ENCODE data around the gene SMPD3.

DNA sequence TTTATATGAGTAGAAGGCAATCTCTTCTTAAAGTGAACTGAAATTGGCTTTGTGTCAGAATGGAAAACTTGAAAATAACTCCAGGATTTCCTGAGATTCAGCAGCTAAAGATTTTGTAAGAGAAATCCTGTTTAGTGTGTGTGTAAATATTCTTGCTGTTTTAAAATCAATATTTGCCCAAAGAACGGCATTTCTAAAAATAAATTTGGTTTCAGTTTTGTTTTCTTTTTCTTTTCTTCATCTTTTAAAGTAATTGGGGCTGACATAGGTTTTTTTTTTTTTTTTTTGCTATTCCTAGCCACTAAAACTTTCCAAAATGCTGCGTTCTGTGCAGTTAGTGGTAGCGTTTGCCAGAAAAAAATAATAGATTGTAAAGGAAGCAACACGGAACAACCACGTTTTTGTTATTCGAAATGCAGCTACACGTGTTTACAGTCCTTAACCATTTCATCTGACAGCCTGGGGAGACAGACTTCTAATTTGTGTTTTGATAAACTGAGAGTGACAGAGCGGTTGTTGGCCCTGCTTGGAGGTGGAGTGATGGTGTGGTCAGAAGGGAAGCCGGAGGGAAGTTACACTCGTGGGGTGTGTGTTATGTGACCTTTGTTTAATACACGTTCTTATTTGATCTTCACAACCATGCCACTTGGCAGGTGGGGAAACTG lies 21.6 kb upstream of the SMPD3 start:
- TF ChIP-seq, protein P1, sequence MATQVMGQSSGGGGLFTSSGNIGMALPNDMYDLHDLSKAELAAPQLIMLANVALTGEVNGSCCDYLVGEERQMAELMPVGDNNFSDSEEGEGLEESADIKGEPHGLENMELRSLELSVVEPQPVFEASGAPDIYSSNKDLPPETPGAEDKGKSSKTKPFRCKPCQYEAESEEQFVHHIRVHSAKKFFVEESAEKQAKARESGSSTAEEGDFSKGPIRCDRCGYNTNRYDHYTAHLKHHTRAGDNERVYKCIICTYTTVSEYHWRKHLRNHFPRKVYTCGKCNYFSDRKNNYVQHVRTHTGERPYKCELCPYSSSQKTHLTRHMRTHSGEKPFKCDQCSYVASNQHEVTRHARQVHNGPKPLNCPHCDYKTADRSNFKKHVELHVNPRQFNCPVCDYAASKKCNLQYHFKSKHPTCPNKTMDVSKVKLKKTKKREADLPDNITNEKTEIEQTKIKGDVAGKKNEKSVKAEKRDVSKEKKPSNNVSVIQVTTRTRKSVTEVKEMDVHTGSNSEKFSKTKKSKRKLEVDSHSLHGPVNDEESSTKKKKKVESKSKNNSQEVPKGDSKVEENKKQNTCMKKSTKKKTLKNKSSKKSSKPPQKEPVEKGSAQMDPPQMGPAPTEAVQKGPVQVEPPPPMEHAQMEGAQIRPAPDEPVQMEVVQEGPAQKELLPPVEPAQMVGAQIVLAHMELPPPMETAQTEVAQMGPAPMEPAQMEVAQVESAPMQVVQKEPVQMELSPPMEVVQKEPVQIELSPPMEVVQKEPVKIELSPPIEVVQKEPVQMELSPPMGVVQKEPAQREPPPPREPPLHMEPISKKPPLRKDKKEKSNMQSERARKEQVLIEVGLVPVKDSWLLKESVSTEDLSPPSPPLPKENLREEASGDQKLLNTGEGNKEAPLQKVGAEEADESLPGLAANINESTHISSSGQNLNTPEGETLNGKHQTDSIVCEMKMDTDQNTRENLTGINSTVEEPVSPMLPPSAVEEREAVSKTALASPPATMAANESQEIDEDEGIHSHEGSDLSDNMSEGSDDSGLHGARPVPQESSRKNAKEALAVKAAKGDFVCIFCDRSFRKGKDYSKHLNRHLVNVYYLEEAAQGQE (IDR thresholded peaks at IDR 0.05; ENCODE audit: insufficient read depth in 1 of 2, low read depth in 2 of 2, low read length in 2 of 2): no peak
- no peak for TF ChIP-seq TAF1 (IDR thresholded peaks at IDR 0.05; ENCODE audit: borderline replicate concordance, insufficient read depth, low read length)
